Activated CD8-positive, alpha-beta memory T cell treated with anti-CD3 and anti-CD28 coated beads, Interleukin-2, amount 50 U/mL, for 48 hours (primary cell): ENCODE results near the gene NRIP1.

Experiments used
- DNase-seq: peaks from one replicate; pipeline ENCODE4 v3.0.0-alpha.2; 2020

NRIP1 gene

GRCh38 chr21:15063814-15064575 is 805 bp downstream of the NRIP1 start:
- peak; percentile 70 for DNase-seq

- DNase-seq, result no peak
These were observed 1.6 kb downstream of the NRIP1 start for GRCh38 chr21:15063081-15063813.

GRCh38 chr21:15062606-15062965 is 2.2 kb downstream of the NRIP1 start:
- DNase-seq, result no peak

DNA sequence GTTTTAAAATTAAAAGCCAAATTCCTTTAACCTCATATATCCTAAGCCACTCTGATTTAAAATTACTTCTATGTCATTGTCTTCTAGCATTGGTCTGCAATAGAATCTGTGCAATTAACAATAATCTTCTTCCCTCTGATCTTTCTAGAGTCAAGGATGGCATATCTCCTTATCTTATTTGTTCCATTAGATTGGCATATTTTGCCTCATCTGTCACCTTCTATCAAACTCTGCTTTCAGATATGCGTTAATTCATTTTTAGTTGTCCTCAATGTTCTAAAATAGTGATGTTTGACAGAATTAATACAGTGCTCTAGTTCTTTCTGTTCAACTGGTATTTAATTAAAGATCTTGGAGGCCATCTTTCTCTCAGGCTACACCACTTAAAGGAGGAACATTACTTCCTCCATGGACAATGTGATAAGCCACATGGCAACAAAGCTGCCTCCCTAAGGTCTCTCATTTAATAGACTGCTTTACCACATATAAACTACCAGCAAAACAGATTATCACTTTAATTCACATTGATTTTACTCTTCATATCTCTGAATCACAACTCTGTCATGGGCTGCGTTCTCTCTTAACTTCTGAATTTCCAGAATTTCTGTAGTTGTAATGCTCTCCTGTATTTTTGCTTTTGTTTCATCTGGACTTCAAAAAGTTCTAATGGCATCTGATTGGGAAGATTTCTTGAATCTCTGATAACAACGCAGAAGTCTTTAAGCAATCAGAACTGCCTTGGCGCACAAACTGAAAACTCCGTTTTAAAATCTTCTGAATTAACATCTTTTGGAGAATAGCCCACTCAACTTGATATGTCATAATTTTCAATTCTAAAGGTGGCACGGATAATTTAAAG is 2.8 kb downstream of the NRIP1 start:
- no peak for DNase-seq

DNA sequence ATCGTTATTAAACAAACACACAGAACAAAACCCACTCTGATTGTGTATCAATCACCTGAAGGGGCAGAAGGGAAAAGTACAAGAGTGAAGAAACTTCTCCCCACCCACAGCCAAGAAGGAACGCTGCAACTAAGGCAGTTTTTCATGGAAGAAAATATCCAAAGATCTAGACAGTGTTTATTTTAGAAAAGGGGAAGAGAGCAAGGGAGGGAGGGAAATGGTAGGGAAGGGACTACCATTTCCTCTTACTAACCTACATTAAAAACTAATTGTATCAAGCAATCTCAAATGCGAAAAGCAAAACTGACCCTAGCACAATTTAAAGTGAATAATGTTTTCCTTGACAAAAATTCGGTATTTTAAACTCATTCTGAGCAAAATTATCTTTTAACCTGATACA is 3.5 kb downstream of the NRIP1 start:
- no peak for DNase-seq

- no peak for DNase-seq
These were observed 4.1 kb downstream of the NRIP1 start for GRCh38 chr21:15060543-15061175.

GRCh38 chr21:15059397-15059796 is 5.4 kb downstream of the NRIP1 start:
- no peak for DNase-seq

DNA sequence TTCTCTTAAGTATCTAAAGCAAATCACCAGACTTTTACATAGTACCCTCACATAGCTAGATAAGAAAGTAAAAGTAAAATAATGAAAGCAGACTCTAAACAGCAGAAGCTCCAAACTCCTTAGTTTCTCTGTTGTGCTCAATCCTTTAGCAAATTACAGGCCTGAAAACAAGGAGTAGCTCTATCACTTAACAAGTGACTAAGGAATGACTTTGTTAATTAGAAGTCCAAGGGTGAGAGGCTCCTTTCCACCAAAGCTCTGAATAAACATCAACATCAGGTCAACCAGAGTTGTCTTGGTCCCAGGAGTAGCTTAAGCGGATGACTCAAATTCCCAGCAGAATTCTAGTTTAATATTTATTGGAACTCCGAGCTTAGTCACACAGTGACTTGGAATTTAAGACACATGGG is 5.9 kb downstream of the NRIP1 start:
- no peak for DNase-seq

DNA sequence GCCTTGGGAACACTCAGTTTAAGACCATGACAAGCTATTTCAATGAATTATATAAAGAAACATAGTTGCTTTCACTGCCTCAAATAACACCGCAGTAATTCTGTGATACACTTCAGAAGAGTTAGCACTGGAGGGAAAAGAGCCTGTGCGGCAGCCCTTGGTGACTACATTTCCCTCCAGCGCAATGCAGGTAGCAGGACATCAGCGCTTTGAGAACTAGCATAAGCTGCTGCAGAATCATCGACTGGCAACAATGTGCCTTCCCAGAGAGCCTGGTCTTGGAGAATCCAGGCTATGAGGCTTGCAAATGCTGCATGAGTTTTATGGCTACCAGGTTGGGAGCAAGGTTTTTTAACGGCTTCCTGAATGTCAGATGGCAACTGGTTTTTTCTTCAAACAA is 7.5 kb downstream of the NRIP1 start:
- DNase-seq, result no peak

- no peak for DNase-seq
These were observed 10.1 kb downstream of the NRIP1 start for GRCh38 chr21:15054606-15055239.

DNA sequence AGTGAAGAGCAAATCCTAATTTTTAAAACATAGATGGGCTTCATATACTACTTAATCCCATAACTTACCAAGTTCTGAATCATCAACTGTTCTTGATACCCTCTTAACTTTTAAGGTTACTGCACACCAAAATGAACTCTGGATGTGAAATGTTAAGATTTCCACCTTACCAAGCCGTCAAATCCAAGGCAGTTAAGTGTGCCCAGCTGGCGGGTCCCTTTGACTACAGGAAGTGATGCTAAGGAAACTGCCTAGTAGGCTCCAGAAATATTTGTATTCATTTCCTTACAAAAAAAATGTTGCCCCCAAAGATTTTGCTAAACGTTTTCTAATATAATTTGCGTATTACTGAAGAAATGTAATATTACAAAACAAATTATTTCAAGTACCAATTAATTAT is 10.7 kb downstream of the NRIP1 start:
- DNase-seq, result no peak

GRCh38 chr21:15053500-15053899 is 11.3 kb downstream of the NRIP1 start:
- DNase-seq, result no peak

- DNase-seq, result no peak
These were observed 12.4 kb downstream of the NRIP1 start for GRCh38 chr21:15052459-15052763.

DNA sequence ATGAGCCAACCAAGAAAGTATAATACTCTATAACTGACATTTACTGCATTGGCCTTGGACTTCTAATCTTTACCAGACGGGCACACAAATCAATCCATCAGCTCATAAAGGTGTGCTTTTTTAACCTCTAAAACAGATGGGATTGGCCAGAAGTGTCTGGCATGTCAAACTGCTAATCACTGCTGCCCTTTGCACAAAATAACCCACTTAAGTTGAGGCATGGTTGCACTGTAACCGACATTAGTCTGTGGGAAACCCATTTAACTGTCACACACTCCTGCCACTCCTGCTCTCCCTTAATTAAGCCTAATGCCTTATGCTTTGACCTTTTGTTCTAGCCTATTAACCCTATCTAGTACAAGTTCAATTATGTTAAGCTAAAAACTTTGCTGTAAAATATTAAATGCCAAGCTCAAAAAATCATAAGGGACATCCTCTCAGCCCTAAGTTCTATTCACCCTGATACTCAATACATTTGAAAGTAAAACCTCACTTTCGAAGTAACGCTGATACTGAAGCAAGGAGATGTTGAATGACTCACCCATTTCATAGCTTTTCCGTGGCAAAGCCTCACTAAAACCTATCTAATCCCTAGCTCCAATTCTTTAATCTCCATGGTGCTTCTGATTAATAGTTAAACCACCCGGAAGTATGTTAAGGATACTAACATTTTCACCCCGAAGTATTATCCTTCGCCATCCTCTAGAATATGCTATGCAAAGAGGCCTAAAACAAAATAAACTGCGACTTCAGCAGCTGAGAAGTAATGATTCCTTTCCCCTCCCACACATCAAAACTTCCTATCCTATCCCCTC is 12.9 kb downstream of the NRIP1 start:
- no peak for DNase-seq

DNA sequence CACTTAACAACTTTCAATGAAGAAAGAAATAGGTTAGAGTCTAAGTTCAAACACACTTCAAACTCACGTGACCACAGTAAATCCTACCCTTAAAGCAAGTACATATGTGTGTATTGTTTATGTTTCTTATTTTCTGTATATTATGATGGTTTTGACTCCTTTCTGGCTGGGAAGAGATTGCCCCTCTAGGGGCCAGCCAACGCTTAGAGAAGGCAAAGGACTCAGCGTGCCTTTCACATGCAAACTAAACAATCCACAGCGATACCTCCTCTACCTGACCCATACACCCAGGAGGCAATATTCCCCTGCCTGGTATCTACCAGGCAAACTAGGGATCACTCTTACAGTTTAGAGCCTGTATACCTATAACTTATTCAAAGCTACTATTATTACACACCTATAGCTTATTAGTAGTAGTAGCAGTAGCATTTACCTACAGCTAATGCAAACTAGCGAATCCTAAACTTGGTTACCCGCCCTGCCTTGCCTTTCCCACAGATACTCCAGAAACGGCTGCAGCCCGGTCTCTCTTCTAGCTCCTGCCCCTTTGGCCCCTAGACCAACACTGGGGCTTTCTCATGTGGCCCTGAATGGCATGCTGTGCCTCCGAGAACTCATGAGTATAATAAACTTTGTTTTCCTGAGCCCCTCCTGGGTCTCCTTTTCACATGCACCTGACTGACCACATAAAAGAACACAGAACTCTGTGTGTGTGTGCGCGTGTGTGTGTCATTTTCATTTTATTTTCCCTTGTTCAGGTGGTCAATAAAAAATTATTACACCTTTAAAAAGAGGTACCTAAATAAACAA is 14.0 kb downstream of the NRIP1 start:
- no peak for DNase-seq

DNA sequence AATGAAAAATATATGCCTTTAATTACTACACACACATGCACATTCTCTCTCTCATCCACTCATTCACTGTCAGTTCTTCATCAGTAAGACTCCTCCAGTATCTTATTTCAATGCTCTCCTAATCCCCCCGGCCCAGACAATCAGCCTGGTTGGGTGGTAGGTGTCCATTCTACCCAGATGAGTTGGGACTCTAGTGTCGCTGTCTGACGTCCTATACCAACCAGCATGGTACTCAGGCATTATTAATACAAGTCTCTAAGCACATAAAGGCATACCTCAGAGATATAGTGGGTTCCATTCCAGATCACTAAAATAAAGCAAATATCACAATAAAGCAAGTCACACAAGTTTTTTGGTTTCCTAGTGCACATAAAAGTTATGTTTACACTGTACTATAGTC is 19.8 kb downstream of the NRIP1 start:
- no peak for DNase-seq

DNA sequence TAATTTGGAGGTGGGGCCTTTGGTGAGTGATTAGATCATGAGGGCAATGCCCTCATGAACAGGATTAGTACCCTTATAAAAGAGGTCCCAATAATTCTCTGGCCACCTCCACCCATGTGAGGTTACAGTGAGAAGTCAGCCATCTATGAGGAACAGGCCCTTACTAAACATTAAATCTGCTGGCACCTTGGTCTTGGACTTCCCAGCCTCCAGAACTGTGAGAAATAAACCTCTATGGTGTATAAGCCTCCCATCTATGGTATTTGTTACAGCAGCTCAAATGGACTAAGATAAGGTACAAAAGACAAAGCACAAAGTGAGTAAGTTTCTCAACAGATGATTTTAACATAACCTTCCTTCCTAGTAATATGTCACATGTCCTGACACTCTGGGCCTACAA is 22.3 kb downstream of the NRIP1 start:
- DNase-seq, result no peak

DNA sequence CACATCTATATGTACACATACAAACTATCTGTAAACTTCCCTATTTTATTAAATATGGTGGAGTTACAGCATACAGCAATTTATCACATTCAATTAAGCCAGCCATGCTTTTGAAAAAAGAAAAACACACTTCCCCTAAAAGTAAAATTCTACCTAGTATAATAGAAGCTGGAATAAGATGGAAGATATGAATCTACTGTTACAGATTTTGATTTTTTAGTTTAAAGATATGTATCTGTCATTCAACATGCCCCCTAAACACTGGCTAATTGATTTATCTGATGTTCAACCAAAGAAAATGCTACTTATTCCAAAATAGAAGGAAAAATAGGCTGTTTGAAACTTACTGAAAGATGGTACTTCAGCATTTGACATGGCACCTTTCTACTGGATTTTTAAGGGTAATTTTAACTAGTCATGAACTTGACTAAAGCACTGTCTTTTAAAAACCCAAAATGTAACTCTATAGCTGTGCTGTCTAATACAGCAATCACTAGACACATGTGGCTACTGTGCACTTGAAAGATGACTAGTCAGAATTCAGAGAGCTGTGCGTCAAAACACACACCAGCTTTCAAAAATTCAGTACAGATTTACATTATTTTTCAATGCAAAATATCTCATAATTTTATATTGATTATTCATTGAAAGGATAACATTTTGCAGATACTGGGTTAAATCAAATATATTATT is 25.0 kb downstream of the NRIP1 start:
- DNase-seq, result no peak

DNA sequence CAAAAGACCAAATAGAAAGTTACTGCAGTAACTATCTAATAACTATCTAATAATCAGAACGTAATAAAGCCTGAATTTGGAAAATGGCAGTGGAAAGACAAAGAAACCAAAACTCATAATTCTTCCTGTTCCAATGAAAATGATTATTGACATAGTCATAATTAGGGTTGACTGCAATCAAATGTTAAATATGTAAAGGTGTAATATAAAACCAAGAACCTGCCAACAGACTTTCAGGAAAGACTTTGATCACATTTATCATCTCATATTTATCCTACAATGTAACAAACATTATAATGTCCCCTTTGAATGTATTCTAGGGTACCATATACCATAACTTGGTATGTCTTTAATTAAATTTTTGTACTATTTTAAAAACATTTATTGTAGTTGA is 26.9 kb downstream of the NRIP1 start:
- DNase-seq, result no peak

DNA sequence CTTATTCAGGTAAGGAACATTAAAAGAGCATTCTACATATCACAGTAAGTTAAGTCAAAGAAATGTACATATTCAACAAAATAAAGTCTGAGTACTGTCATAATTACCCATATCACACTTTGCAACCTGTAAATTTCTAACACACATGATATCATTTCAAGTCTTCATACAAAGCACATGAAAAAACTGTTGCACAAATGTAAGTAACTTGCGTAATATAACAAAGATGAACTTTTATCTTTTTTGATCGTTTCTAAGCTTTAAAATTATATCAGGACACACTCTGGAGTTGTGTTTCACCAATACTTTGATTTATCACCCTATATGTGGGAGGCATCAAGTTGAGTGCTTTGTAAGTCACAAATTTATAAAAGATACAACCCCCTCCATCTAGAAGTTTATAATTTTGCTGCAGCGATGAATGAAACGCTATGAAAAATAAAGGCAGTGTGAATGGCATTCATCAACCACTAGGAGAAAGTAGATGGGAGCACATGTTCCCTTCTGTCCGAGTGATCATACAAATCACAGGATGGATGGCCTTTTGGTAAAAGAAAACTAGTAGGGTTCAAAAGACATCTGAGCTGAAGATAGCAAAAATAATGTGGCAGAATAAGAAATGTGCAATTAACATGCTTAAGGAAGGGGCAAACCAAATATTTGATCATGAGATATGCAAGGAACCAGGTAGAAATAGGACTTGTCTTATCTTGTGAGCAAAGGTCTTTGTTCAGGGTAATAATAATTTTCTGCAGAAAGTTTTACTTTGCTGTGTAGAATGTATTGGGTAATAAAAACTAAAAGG is 27.5 kb downstream of the NRIP1 start:
- no peak for DNase-seq
